ENCODE data around the gene DGKQ.

DGKQ gene

DNA sequence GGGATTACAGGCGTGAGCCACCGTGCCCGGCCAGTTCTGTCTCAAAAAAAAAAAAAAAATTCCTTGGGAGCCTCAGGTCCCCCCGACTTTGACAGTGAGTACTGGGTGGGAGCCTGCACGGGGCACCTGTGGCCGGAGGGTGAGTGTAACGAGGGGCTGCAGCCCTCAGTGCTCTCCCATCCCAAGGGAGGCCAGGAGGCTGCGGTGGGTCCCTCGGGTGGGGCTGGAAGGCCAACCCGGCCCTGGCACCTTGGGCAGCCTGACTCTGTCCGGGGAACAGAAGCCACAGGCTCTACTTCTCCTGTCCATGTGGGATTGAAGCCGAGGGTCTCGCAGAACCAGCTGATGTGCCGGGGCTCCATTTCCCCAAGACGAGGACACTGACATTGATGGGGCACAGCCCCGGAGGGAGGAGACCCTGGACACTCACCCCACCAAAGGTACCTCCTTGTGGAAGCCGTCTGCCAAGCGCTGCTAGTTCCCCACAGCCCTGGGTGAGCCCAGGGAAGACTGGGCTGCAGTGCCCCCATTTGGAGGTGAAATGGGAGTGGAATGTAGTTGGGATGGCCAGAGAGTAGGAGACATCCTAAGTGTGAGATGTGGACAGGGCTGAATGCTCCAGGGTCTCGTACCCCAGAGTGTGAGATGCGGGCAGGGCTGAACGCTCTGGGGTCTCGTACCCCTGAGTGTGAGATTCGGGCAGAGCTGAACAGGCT, 22.1 kb upstream of the DGKQ start:
- no peak for FAIRE-seq

DNA sequence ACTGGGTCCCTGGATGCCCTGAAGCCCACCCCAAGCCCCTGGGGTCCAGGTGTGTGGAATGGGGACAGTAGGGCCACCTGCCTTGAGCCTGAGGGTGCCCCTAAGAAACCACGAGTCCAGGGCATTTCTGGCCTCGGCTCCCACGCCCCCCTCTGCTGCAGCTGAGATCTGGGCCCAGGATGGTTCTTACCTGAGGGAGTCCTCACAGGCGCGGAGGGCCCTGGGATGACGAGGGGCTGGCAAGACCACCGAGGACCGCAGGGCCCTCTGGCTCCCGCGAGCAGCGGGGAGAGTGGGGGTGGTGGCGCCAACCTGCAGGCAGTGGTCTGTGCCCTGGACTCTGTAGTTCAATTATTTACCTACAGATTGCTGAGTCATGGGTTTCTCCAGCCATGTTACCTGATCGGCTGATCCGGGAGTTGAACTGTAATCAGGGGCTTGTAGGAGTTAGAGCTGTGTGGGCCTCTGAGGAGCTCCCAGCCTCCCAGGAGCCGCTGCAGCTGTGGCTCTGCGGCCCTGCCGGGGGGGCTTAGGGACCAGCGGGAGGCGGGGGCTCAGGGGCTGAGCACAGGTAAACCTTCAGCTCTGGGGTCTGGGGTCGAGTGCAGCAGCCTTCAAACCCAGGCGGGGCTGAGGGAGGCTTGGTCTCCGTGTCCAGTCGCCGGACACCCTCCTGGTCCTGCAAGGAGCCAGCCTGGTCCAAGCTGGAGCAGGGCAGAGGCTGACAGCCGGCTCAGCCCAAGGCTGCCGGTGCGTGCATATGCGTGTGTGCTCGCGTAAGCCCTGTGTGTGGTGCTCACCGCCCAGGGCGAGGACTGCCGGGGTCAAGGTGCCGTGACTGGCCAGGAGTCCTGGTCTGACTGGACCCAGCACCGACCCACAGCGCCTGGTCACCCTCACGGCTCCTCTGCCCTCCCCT, 20.0 kb upstream of the DGKQ start, which contains the start of gene SLC26A1:
Gene SLC26A1 (minus strand): TSS at position 294 of the 919 bp plus-strand sequence. CDS start 1,701 bp downstream, outside the sequence.
- no peak for FAIRE-seq

DNA sequence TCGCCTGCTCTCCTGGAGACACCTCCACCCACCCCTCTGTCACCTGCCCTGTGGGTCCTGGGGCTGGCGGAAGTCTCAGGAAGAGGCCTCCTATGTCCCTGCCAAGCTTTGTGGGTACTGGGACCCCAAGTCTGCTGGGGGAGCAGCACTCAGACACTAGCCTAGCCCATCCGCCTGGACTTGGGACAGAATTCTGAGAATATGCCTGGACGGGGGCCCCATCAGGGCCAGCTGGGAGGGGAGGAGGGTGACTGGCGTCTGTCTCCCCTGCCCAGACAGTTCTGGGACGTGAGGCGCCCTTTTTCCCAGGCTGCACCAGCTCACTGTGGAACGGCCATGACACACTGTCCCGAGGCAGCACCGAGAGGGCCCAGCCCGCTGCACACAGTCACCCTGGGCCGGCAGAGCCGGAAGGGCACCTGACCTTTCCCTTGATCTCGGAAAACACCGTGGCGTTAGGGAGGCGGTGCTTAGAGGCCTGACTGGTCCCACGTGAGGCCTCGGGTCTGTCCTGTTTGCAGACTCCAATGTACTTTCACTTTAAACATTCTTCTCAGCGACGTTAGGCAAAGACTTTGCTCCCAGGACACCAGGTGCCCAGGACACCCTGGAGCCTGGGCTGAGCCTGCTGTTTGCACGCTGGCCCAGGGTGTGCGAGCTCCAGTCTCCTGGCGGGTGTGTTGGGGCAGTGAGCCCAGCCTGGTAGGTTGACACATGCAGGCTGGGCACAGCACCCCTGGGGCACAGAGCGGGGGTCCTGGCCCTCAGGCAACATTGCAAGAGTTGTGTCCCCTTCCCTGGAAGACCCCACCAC, 19.1 kb upstream of the DGKQ start:
- no peak for FAIRE-seq

DNA sequence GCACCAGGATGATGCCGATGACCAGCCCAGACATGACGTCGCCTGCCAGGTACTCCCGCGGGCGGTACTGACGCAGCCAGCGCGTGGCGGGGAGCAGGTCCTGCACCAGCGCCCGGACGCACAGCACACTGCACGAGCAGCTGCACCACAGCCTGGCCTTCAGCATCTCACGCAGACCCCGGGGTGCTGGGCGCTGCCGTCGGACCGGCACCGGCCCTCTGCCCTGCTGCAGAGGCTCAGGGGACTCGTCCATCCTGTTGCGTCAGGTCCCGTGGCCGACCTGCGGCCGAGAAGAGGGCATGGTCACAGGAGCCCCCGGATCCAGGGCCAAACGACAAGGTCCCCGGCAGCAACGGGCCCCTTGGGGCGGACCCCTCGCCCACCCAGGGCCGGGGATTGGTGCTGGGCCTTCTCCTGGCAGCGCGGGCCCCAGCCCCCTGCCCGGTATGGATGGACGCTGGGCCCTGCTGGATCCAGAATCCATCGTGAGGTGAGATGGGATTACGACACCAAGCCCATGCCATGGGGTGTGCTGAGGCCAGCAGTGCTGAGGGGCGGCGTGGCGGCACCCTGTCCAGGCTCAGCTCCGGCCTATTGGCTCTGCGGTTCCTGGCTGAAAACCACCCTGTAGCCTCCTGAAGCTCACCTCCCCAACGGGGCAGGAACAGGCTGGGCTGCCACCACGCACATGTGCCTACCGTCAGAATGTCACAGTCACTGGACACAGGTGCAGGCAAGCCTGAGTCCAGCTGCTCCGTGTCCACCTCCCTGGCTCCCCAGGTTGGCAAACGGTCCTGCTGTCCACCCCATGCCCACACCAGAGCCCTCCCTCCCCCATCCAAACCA, 18.3 kb upstream of the DGKQ start:
- FAIRE-seq = no peak

DNA sequence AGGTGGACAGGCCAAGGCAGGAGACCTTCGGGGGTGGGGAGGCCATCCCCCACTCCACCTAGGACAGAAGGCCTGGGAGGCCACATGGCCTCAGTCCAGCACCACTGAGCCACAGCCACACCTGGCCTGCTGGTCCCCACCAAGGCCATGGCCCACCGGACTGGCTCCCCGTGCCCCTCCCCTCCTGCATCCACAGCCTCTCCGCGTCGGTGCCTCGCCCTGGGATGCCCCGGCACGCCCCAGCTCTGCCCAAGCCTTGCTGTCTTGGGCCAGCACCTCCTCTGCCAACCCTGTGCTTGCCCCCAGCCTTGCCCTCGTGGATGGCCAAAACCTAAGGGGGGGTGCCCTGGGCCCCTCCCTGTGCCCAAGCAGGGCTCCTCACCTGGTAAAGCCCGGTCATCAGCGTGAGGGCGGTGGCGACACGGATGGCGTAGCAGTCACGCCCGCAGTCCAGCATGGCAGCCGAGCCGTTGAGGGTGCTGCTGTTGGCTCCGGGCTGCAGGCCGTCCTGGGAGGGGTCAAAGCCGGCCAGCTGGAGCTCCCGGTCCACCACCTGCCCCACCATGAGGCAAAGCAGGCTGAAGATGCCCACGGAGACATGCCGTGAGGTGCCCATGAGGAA, 17.5 kb upstream of the DGKQ start:
- no peak for FAIRE-seq

DNA sequence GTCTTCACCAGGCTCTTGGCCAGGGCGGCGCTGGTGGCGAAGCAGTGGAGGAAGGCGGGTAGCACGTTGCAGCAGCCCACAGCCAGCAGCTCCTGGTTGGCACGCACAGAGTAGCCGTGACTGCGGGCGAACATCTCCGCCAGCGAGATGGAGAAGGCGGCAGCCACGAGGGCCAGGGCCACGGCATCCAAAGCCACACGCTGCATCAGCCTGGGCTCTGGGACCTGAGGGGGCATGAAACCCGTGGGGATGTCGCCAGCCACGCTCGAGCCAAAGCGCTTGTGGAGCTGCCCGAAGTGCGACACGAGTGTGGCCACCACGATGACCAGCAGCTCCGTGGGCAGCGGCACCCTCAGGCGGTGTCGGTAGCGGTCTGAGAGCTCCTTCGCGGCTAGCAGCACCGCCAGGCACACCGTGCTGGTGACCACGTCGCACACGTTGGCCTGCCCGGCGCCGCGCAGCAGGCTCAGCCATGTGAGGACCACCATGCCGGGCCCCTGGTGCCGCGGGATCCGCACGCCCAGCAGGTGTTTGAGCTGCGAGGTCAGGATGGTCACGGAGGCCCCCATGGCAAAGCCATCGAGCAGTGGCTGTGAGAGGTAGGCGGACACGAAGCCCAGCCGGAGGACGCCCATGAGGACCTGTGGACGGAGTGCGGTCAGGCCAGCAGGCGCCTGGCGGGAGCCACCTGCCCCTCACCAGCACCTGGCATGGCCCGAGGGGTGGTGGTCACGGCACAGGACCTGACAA, 16.5 kb upstream of the DGKQ start:
- FAIRE-seq = no peak

DNA sequence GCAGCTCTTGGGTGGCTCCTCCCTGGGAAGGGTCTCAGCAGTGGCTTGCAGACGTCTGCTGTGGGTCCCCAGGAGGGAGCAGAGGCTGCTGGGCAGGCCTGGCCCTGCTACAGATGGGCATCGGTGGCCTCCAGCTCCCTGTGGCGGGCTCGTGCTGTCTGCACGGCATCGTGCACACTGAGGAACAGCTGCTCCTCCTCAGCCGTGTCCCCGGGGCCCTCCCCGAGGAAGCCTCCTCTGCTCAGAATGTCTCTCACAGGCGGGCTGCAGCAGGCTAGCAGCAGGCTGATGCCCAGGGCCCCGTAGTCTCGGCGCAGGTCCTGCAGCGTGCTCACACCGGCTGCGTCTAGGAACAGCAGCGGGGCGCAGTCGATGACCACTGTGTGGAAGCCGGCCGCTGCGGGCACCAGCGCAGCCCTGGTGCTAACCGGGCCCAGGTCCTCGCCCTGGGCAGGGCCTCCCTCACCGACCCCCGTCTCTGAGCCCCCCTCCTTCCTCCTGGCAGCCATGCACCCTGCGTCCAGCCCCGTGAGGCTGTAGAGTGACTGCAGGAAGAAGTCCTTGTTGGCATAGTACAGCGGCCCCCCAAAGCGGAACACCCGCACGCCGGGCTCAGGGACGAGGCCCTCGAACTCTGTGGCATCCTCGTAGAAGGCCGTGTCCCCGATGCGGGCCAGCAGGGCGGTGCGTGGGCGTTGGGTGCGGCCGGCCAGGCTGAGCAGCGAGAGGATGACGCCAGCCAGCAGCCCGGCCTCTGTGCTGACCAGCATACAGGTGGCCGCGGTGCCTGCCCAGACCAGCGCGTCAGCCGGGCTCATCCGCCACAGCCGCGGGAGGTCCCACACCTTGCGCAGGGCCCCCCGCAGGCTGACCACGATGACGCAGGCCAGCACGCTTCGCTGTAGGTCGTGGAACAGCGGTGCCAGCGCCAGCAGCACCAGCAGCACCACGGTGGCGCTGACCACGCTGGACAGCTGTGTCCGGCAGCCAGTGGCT, 15.7 kb upstream of the DGKQ start:
- no peak for FAIRE-seq

DNA sequence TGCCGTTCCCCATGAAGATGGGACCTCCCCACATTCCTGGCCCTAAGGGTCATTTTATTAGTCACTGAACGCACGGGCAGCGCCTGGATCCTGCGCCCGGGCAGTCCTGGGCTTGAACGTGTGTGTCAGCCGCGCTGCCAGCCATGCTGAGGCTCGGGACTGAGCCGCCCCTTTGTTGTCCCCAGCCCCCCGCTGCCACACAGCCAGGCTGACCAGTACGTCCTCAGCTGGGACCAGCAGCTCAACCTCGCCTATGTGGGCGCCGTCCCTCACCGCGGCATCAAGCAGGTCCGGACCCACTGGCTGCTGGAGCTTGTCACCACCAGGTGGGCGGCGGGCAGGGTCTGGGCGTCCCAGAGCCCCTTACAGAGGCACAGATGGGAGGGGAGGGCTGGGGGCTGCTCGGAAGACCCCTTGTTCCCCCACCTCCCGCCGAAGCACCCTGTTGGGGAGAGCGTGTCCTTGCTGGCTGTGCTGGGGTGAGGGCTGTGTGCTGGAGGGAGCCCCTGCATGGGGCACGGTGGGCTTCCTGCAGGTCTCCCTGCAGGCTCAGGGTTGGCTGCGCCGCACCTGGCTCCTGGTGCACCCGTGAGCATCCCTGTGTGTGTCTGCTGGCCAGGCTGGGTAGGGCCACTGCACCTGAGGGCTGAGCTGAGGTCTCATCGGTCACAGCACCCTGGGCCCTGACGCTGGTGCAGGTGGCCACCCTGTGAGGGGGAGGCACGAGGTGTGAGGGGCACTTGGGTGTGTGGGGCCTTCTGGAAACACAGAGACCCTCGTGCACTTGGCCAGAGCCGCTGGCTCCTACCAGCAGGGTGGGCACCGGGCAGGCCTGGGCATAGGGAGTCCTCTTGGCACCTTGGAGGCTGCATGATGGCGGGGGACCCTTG, 14.5 kb upstream of the DGKQ start:
- FAIRE-seq = no peak

DNA sequence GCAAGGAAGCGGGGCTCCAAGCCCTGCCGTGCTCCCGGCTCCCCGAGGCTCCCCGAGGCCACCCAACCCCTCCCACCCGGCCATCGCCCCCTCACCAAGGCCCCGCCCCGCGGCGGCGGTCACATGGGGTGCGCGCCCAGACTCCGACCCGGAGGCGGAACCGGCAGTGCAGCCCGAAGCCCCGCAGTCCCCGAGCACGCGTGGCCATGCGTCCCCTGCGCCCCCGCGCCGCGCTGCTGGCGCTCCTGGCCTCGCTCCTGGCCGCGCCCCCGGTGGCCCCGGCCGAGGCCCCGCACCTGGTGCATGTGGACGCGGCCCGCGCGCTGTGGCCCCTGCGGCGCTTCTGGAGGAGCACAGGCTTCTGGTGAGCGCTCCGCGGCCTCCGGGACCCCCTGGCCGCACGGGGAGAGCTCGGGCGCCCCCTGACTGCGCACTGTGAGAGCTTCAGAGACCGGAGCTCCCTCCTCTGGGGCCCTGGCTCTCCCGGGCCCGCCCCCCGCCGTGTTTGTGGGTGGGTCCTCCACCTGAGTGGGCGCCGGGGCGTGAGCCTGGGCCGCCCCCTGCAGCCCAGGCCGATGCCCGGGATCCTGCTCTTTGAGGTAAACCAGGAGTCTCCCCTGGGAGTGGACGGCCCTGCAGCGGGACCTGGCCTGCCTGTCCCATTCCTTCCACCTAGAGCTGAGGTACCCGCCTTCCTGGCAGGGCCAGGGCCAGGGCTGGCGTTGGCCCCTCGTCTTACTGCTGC, 13.7 kb upstream of the DGKQ start, which contains the start of gene IDUA:
Gene IDUA (plus strand): TSS at position 166 of the 745 bp plus-strand sequence. CDS start 41 bp downstream, at position 207.
- no peak for FAIRE-seq

DNA sequence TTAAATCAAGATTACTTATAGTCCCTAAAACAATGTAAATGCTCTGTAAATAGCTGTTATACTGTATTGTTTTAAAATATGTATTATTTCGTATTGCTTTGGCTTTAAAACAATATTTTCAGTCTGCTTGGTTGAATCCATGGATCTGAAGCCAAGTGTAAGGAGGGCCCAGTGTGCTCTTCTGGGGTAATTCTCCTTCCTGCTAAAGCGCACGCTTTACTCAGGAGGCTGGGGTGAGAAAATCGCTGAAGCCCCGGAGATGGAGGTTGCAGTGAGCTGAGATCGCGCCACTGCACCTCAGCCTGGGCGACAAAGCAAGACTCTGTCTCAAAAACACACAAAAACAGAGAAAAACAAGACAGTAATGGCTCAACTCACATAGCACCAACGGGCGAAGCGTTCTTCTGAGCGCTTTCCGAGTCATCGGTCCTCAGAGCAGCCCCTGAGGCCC, 13.1 kb upstream of the DGKQ start:
- no peak for FAIRE-seq

DNA sequence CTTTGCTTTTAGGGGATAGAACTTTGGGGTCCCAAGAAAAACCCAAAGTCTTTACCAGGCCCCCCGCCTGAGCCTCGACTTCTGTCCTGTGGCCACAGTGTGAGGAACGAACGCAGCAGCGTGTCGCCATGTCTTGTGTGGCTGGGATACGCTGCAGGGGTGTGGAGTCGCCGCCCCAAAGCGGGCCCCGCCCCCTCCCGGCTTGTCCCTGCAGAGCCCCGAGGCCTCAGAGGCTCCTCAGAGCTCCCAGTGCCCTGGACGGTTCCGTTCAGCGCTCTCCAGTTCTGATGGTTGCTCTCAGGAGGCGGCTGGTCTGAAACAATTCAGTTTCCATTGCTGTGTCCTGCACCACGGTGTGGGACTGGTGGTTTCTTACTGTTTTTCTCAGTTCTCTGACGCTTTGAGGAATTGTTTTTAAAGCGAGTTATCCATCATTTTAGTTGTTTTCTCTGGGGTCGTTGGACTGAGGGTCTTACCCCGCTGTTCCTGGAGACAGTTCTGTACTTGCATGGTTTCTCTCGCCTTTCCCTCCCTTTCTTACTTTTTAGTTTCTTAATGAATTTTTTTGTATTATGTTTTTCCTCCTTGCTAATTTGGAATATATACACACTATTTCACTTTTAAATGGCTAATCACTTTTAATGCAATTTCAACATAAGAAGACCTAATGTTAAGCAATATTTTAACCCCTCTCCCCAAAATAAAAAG, 11.9 kb upstream of the DGKQ start:
- FAIRE-seq = no peak

DNA sequence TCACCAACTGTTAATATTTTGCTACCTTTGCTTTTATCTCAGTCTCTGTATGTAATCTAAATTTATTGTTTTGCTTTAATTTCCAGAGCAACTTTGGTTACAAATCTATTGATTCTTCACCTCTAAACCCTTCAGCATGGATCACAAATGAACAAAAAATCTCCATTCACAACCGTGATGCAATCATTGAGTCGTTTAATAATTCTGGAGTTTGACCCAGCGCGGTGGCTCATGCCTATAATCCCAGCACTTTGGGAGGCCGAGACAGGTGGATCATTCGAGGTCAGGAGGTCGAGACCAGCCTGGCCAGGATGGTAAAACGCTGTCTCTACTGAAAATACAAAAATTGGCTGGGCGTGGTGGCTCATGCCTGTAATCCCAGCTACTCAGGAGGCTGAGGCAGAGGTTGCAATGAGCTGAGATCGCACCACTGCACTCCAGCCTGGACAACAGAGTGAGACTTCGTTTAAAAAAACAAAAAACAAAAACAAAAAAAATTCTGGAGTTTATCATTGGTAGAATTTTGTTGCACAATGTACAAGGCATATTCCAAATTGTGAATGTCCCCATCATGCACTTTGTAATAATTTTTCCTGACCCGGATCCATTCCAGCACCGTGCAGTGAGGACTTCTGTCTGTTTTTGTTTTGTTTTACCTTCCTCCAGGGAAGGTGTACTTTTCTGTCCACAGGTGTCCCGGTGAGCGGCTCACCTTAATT, 11.1 kb upstream of the DGKQ start:
- no peak for FAIRE-seq

DNA sequence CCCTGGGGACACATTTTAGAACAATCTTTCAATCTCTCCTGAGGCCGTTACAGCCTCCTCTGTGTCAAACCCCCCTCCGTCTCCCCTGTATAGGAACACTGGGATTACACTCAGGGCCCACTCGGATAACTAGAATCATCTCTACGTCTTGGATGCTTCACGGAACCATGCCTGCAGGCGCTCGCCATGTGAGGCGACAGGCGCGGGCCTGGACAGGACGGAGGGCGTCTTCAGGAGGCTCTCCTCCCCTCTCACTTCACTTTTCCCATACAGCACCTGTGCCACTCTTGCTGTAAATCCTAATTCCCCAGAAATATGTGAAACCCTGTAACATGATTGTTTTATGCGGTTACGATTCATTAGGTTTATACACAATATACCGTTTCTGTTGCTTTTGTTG, 9.4 kb upstream of the DGKQ start:
- no peak for FAIRE-seq

DNA sequence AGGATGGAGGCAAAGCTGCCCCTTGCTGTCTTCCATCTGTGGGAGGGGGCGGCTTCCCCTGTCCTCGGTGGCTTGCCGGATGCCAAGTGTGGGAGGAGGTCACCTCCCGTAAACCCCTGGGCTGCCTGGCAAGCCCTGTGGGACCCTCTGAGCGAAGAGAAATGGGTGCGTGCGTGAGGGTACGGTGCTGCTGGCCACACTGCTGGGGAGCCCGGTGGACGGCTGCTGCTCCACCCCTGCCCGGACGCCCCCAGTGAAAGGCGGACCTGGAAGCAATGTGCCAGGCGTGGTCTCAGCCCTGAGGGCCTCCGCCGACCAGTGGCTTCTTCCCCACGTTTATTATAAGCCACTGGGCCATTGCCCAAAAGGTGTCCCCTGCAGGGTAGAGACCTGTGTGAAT, 8.9 kb upstream of the DGKQ start:
- no peak for FAIRE-seq

DNA sequence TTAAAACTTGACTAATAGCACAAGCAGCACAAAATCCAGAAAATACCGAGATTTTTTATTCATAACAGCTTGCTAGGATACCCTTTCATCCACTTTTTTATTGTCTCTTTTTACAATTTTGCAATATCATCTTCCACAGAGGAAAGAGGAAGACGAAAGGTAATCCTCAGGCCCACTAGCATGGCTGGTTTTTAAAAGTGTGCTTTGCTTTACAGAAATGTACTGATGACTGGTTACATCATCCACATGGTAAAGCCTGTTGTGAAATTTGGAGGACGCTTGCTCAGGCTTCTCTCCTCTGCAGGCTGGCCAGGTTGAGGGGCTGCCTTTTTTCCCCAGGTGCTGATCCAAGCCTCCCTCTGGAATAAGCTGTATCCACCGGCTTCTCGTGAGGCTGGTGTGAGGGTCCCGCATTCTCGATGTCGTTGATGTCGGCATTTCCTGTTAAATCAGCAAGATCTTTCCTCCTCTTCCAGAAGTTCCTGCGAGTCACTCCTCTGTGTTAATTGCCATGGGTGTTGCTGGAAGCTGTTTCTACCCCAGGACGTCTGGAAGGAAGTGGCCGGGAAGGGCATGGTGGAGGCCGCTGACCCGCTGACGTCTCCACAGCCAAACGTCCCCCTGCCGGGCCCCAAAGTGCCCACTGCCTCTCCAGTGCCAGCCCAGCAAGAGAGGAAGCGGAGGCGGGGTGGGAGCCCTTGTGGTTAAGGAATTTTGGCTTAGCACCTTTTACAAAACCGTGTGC, 5.8 kb upstream of the DGKQ start:
- no peak for FAIRE-seq

All from A204.1 (cell line).